Measurements from ENCODE around the gene RET. TPM values are rescaled to one million over a fixed set of nuclear protein-coding genes. Genes with fewer than 3 reads are reported as not detected.

The RET gene
- total RNA-seq, 6 donors from 2014 or later = 0.11 to 0.98 (median 0.30) TPM; not detected in 1

DNA sequence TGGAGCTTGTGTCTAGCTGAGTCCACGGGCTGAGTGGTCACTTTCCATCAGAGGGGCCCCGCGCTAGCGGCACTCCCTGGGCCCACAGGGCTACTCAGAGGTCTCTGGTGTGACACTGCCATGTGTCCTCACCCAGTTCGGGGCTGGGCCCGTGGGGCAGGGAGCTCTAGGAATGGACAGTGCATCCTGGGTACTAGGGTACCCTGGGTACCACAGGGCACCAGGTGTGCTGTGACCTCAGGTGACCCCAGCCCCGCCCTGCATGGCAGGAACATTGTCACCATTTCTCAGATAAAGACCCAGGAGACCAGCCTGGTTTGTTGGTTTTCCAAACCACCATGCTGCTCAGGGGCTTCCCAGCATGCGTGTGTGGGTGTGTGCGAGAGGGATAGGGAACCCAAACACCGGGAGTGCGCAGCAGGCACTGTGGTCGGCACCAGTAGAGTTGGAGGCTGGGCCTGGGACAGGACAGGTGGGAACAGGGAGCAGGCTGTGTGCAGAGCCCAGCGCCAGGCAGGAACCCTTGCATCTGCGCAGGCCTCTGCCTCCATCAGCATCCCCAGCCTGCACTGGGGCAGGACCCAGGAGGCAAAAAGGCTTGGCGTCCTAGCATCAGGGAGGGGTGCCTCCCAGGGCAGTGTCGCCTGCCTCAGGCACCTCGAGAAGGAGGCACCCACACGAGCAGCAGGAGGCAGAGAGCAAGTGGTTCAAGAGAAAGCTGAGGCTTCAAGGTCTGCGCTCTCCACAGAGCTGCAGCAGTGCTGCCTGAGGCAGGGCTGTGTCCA lies 42.0 kb downstream of the RET start:
- TF ChIP-seq EP300 (IDR thresholded peaks at IDR 0.05) (no peak), POLR2A (IDR thresholded peaks at IDR 0.05) (no peak), POLR2AphosphoS5 (IDR thresholded peaks at IDR 0.05) (no peak)
- TF ChIP-seq, protein P1, sequence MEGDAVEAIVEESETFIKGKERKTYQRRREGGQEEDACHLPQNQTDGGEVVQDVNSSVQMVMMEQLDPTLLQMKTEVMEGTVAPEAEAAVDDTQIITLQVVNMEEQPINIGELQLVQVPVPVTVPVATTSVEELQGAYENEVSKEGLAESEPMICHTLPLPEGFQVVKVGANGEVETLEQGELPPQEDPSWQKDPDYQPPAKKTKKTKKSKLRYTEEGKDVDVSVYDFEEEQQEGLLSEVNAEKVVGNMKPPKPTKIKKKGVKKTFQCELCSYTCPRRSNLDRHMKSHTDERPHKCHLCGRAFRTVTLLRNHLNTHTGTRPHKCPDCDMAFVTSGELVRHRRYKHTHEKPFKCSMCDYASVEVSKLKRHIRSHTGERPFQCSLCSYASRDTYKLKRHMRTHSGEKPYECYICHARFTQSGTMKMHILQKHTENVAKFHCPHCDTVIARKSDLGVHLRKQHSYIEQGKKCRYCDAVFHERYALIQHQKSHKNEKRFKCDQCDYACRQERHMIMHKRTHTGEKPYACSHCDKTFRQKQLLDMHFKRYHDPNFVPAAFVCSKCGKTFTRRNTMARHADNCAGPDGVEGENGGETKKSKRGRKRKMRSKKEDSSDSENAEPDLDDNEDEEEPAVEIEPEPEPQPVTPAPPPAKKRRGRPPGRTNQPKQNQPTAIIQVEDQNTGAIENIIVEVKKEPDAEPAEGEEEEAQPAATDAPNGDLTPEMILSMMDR (IDR thresholded peaks at IDR 0.05) = no peak
- H3K27me3 ChIP-seq = no peaks in the 10 kb centered on the region
- no peak overlapping the region for H3K27ac ChIP-seq
- DNase-seq (peak in 1 of 2 donors; percentile 62), ATAC-seq (ENCODE audit: low FRiP score in 2 of 2) (no peak)
- H3K9me3 ChIP-seq = no peaks in the 10 kb centered on the region
- 85 to 91% methylated on average over 13 to 19 of the region's 19 CpGs for WGBS, 2 donors
- no peaks in the 10 kb centered on the region for H3K36me3 ChIP-seq
- H3K4me1 ChIP-seq = peaks cover 0 to 17% (median 8%) of the 10 kb centered on the region in 4 donors
- H3K4me3 ChIP-seq = no peak overlapping the region

DNA sequence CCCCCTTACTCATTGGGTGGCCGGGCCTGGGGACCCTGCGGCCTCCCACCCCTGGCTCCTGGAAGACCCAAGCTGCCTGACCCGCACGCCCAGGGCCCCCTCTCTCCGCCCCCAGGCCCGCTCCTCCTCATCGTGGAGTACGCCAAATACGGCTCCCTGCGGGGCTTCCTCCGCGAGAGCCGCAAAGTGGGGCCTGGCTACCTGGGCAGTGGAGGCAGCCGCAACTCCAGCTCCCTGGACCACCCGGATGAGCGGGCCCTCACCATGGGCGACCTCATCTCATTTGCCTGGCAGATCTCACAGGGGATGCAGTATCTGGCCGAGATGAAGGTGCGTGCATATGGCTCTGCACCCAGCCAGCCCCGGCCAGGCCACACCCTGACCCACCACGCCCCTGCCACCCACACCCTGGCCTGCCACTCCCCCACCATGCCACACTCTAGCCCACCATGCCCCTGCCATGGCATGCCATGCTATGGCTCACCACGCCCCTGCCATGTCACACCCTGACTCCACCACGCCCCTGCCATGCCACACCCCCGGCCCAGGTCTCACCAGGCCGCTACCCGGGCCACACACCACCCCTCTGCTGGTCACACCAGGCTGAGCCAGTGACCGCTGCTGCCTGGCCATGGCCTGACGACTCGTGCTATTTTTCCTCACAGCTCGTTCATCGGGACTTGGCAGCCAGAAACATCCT lies 42.7 kb downstream of the RET start:
- WGBS, 2 donors = 85 to 93% methylated on average over 22 to 31 of the region's 31 CpGs
- Histone ChIP-seq H3K4me1 (peaks cover 0 to 17% (median 8%) of the 10 kb centered on the region in 4 donors), H3K27me3 (no peaks in the 10 kb centered on the region), H3K27ac (no peak overlapping the region), H3K36me3 (no peaks in the 10 kb centered on the region), H3K4me3 (no peak overlapping the region), H3K9me3 (no peaks in the 10 kb centered on the region)
- no peak for TF ChIP-seq POLR2AphosphoS5 (IDR thresholded peaks at IDR 0.05)
- TF ChIP-seq, protein P1 (IDR thresholded peaks at IDR 0.05) = no peak
- TF ChIP-seq POLR2A (IDR thresholded peaks at IDR 0.05) = no peak
- TF ChIP-seq EP300 (IDR thresholded peaks at IDR 0.05) = no peak
- DNase-seq = peak in 1 of 2 donors; percentile 77
- ATAC-seq (ENCODE audit: low FRiP score in 2 of 2) = peak in 1 of 2 donors; percentile 2

DNA sequence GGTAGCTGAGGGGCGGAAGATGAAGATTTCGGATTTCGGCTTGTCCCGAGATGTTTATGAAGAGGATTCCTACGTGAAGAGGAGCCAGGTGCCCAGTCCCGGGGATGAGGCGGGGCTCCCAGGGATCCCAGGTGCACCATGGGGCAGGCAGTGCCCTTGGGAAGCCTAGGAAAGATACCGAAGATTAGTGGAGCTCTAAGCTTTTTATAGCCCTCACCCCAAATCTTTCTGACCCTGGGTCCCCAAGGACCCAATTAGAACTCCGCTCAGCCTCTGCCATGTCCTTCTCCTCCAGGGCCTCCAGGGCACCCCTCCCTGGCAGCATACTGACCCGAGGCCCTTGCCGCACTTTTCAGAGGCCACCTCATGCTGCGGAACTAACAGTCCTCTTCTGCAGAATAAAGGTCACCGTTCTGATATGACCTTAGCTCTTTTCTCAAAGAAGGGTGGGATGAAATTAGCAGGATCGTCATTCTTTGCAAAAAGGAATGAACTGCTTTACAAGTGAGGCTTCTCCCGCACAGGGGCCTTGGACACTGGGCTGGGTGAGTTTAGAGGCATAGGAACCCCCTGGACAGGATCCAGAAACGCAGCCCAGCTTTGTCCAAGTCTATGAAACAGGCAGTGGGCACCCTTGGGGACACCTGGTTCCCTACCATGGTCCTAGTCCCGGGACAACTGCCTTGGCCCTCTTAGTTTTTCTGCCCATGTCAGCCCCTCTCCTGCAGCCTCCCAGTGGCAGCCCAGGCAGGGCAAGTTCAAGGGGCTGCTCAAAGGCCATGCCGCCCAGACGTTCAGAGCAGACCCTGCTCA lies 43.5 kb downstream of the RET start:
- ATAC-seq (ENCODE audit: low FRiP score in 2 of 2) (peak in 1 of 2 donors; percentile 2), DNase-seq (no peak)
- no peak overlapping the region for H3K4me3 ChIP-seq
- no peaks in the 10 kb centered on the region for H3K9me3 ChIP-seq
- WGBS, 2 donors = 78 to 81% methylated on average over 19 of the region's 19 CpGs
- peak overlapping the region in 3 of 4 donors; percentile 42 to 56 (median 55) for H3K27ac ChIP-seq
- no peaks in the 10 kb centered on the region for H3K27me3 ChIP-seq
- no peaks in the 10 kb centered on the region for H3K36me3 ChIP-seq
- H3K4me1 ChIP-seq = peaks cover 0 to 17% (median 8%) of the 10 kb centered on the region in 4 donors
- no peak for TF ChIP-seq POLR2AphosphoS5 (IDR thresholded peaks at IDR 0.05)
- TF ChIP-seq POLR2A (IDR thresholded peaks at IDR 0.05) = no peak

DNA sequence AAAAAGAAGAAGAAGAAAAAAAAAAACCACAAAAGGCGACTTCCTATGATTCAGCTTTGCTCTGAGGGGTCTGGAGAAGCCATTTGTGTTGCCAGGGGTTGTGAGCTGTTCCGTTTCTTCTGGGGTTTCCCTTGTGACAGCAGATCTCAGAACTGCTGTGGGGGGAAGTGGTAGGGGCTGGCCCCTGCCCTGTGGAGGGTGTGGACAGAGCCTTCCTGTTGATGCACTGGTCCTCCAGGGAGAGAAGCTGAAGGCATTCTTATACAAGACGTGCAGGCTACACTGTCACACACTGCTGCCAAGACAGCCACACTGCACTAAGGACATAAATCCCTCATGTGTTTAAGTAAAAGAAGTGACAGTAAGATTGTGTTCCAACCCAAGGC lies 44.1 kb downstream of the RET start:
- ATAC-seq (ENCODE audit: low FRiP score in 2 of 2) (peak; percentile 17 to 70), DNase-seq (peak in 1 of 2 donors; percentile 71)
- Histone ChIP-seq H3K9me3 (no peaks in the 10 kb centered on the region), H3K27me3 (no peaks in the 10 kb centered on the region), H3K4me3 (no peak overlapping the region), H3K36me3 (no peaks in the 10 kb centered on the region), H3K27ac (peak overlapping the region in 3 of 4 donors; percentile 28 to 55 (median 48)), H3K4me1 (peaks cover 0 to 17% (median 8%) of the 10 kb centered on the region in 4 donors)
- 37 to 43% methylated on average over 3 of the region's 3 CpGs for WGBS, 2 donors
- no peak for TF ChIP-seq EP300 (IDR thresholded peaks at IDR 0.05)
- TF ChIP-seq POLR2A (IDR thresholded peaks at IDR 0.05) = peak in 1 of 4 donors; percentile 41

DNA sequence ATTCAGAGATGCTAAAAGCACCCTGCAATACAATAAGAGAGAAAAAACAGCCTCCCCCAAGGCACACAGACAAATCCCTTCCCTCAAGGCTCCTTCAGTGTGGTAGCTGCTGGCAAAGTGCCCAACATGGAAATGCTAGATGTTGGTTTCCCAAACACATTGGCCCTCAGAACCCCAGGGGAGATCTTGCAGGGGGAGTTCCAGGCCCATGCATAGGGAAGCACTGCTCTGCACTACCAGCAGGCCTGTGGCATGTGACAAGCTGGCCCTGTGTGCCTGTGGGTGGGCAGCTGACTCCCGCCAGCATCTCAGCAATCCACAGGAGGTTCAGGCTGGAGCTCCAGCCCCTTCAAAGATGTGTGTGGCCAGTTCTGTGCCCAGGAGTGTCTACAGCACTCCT lies 44.6 kb downstream of the RET start:
- Histone ChIP-seq H3K27me3 (no peaks in the 10 kb centered on the region), H3K4me1 (peaks cover 0 to 17% (median 8%) of the 10 kb centered on the region in 4 donors), H3K27ac (peak overlapping the region in 3 of 4 donors; percentile 28 to 48 (median 32)), H3K36me3 (no peaks in the 10 kb centered on the region), H3K9me3 (no peaks in the 10 kb centered on the region), H3K4me3 (no peak overlapping the region)
- WGBS, 2 donors = 67 to 78% methylated on average over 1 of the region's 1 CpG
- ATAC-seq (ENCODE audit: low FRiP score in 2 of 2) (no peak), DNase-seq (peak in 1 of 2 donors; percentile 49)
- TF ChIP-seq POLR2AphosphoS5 (IDR thresholded peaks at IDR 0.05) = no peak
